ENCODE data around the gene DGKB.

DNA sequence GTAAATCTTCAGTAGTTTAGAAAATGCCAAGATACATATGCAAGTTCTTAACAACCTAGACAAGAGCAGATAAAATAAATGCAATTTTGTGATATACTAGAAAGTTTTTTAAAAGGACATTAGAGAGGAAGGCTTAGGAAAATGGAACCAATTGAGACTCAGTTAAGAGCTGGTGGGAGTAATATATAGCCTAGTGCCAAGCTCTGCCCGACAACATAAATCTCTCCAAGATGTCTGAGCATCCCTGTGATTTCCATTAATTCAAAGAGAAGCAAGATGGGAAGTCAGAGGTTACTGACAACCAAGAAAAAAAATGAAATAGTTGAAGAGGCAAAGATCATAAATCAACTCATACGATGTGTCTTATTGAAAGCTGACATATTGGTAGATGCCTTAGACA is 74.5 kb downstream of the DGKB start:
- TF ChIP-seq POLR2A (IDR thresholded peaks at IDR 0.05), result no peak
- TF ChIP-seq, protein P1, sequence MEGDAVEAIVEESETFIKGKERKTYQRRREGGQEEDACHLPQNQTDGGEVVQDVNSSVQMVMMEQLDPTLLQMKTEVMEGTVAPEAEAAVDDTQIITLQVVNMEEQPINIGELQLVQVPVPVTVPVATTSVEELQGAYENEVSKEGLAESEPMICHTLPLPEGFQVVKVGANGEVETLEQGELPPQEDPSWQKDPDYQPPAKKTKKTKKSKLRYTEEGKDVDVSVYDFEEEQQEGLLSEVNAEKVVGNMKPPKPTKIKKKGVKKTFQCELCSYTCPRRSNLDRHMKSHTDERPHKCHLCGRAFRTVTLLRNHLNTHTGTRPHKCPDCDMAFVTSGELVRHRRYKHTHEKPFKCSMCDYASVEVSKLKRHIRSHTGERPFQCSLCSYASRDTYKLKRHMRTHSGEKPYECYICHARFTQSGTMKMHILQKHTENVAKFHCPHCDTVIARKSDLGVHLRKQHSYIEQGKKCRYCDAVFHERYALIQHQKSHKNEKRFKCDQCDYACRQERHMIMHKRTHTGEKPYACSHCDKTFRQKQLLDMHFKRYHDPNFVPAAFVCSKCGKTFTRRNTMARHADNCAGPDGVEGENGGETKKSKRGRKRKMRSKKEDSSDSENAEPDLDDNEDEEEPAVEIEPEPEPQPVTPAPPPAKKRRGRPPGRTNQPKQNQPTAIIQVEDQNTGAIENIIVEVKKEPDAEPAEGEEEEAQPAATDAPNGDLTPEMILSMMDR (IDR thresholded peaks at IDR 0.05), result no peak
- TF ChIP-seq POLR2AphosphoS5 (IDR thresholded peaks at IDR 0.05), result no peak
- no peak for TF ChIP-seq EP300 (IDR thresholded peaks at IDR 0.05)

All from sigmoid colon (tissue), 4 donors.